Ramos (cell line): Measurements from ENCODE around the gene NRSN2.
"Not testable (repeated sequence)": the region's sequence is repeated elsewhere in the genome, so short reads cannot be mapped to it uniquely, and the experiment has no call there.

ENCODE experiments used
- in situ Hi-C: fragments of 300-500 bp; cut with MboI; formaldehyde crosslinking; loops from one replicate; pipeline ENCODE4 v1.14.3; 2022; ENCODE audit warnings: low sequenced_read_pairs; ENCODE audit not compliant: unreplicated experiment

NRSN2 gene

GRCh38 chr20:391041-391711, 44.3 kb downstream of the NRSN2 start:
- in situ Hi-C loops = no loop called here

DNA sequence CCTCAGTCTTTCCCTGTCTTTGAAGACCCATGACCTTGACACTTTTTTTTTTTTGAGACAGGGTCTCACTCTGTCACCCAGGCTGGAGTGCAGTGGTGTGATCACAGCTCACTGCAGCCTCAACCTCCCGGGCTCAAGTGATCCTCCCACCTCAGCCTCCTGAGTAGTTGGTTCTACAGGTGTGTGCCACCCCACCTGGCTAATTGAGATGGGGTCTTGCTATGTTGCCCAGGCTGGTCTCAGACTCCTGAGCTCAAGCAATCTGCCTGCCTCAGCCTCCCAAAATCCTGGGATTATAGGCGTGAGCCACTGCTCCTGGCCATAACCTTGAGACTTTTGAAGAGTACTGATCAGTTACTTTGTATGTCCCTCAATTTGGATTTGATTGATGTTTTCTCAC, 46.4 kb downstream of the NRSN2 start:
- in situ Hi-C loops = not testable (repeated sequence)

GRCh38 chr20:396252-396618, 49.3 kb downstream of the NRSN2 start:
- in situ Hi-C loops = no loop called here

GRCh38 chr20:396619-397431, 49.9 kb downstream of the NRSN2 start:
- in situ Hi-C loops = no loop called here

DNA sequence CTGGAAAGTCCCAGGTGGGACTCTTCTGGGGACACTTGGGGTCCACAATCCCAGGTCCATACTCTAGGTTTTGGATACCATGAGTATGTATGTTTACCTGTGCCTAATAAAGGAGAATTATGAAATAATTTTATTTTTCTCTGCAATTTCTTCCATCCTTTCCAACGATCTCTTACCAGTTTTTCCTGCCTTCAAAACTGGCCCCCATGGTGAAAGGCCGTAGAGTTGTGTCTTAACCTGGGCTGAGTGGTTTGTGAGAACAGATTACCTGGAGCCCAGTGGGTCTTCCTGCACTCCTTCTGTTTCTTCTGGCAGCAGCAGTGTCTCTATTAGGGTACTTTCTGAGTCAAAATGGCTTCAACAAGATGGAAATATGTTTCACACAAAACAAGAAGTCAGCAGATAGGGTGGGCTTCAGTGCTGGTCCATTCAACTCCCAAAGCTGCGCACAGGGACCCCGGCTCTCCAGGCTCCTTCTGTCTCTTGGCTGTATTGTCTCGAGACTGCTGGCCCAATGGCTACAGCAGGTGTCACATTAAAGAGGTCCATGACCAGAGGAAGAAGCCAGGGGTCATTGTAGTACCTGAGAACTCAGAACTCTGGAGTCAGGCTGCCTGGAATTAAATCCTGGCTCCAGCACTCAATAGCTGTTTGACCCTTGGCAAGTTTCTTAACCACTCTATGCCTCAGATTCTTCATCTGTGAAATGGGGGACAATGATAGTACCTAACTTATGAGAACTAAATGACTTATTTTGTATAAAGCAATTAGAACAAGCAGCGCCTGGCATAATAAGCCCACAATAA, 50.7 kb downstream of the NRSN2 start:
- in situ Hi-C loops = no loop called here

- in situ Hi-C loops = no loop called here
Measured at GRCh38 chr20:399182-399707, 52.3 kb downstream of the NRSN2 start.

DNA sequence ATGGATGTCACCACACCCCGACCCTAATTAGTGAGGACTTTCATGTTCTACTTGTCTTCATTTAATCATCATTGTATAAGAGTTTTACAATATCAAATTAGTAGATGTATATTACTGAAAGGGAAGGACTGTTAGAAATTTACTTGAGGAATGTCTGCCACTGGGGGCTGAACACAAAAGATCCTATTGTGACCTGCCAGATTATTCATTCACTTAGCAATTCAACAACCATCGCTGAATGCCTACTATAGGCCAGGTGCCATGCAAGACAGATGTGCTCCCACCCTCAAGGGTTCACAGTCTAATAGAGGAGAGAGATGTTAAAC, 53.2 kb downstream of the NRSN2 start:
- in situ Hi-C loops = no loop called here

GRCh38 chr20:400454-401275, 53.8 kb downstream of the NRSN2 start:
- in situ Hi-C loops = no loop called here

GRCh38 chr20:401682-402495, 55.0 kb downstream of the NRSN2 start:
- in situ Hi-C loops = no loop called here

DNA sequence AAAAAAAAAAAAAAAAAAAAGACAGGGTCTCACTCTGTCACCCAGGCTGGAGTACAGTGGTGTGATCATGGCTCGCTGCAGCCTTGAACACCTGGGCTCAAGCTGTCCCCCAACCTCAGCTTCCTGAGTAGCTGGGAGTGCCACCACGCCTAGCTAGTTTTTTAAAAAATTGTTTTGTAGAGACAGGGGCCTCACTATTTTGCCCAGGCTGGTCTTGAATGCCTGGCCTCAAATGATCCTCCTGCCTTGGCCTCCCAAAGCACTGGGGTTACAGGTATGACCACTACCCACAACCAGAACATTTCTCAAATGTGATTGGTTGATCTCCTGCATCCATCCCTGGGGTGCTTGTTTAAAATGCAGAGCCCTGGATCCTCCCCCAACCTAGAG, 55.6 kb downstream of the NRSN2 start:
- in situ Hi-C loops = no loop called here

- in situ Hi-C loops = no loop called here
Measured at GRCh38 chr20:402898-403581, 56.1 kb downstream of the NRSN2 start.

DNA sequence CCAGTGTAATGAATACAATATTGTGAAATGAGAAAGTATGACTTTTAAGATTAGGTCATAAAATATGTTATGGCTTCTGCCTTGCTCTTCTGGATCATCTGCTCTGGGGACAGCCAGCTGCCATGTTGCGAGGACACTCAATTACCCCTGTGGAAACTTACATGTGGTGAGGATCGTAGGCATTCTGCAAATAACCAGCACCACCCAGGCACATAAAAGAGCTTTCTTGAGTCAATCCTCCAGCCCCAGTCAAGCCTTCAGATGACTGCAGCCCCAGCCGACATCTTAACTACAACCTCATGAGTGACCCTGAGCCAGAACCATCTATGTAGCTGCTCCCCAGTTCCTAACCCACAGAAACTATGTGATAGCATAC, 56.7 kb downstream of the NRSN2 start:
- in situ Hi-C loops = no loop called here

- in situ Hi-C loops = no loop called here
Measured at GRCh38 chr20:404088-404487, 57.2 kb downstream of the NRSN2 start.
